ENCODE measurements around the gene TMEM119. TPM values are rescaled to one million over a fixed set of nuclear protein-coding genes. Genes with fewer than 3 reads are reported as not detected.

TMEM119 gene
- total and polyA plus RNA-seq, 9 donors: 0.25 to 12.3 (median 2.0) TPM

- no peaks in the 10 kb centered on the region for H3K27me3 ChIP-seq
- DNase-seq: no peak
- TF ChIP-seq CTCF (IDR thresholded peaks at IDR 0.05) (no peak), POLR2A (IDR thresholded peaks at IDR 0.05) (no peak), EP300 (IDR thresholded peaks at IDR 0.05) (no peak)
- no peak overlapping the region for H3K4me3 ChIP-seq
- 81 to 86% (median 83%) methylated on average over 14 of the region's 14 CpGs for WGBS, 3 donors
- H3K27ac ChIP-seq: no peak overlapping the region
- no peaks in the 10 kb centered on the region for H3K4me1 ChIP-seq (ENCODE audit: insufficient read depth)
- intact Hi-C loops (cut with DNase I): loop anchor here in 3 of 4 donors (2.0 to 5.0 kb wide), 3 partner anchors 50 to 55 kb away; partner anchors contain the start of genes ISCU (in 1 of the 3) and SART3 (in 1 of the 3)
- H3K9me3 ChIP-seq: no peaks in the 10 kb centered on the region
- H3K36me3 ChIP-seq: no peaks in the 10 kb centered on the region
Measured at GRCh38 chr12:108616941-108617858, 19.3 kb upstream of the TMEM119 start.

GRCh38 chr12:108616359-108616758, 18.5 kb upstream of the TMEM119 start:
- intact Hi-C loops (cut with DNase I): loop anchor here in 3 of 4 donors (2.0 to 5.0 kb wide), 3 partner anchors 49 to 54 kb away; partner anchors contain the start of genes ISCU (in 1 of the 3) and SART3 (in 1 of the 3)
- no peak overlapping the region for H3K27ac ChIP-seq
- H3K4me1 ChIP-seq (ENCODE audit: insufficient read depth): no peaks in the 10 kb centered on the region
- H3K27me3 ChIP-seq: no peaks in the 10 kb centered on the region
- 95 to 97% (median 95%) methylated on average over 2 of the region's 2 CpGs for WGBS, 3 donors
- no peak overlapping the region for H3K4me3 ChIP-seq
- no peaks in the 10 kb centered on the region for H3K36me3 ChIP-seq
- no peak for TF ChIP-seq CTCF (IDR thresholded peaks at IDR 0.05)
- TF ChIP-seq EP300 (IDR thresholded peaks at IDR 0.05): no peak
- no peak for TF ChIP-seq POLR2A (IDR thresholded peaks at IDR 0.05)
- no peak for DNase-seq
- H3K9me3 ChIP-seq: no peaks in the 10 kb centered on the region

GRCh38 chr12:108615918-108616317, 18.0 kb upstream of the TMEM119 start:
- Histone ChIP-seq H3K4me1 (ENCODE audit: insufficient read depth) (no peaks in the 10 kb centered on the region), H3K4me3 (no peak overlapping the region), H3K36me3 (no peaks in the 10 kb centered on the region), H3K9me3 (no peaks in the 10 kb centered on the region), H3K27ac (no peak overlapping the region), H3K27me3 (no peaks in the 10 kb centered on the region)
- WGBS, 3 donors: 63 to 75% (median 69%) methylated on average over 1 of the region's 1 CpG
- no peak for DNase-seq
- intact Hi-C loops (cut with DNase I): loop anchor here (2.0 to 5.0 kb wide), 4 partner anchors 43 to 54 kb away; partner anchors contain the start of genes ISCU (in 1 of the 4) and SART3 (in 1 of the 4)
- no peak for TF ChIP-seq EP300 (IDR thresholded peaks at IDR 0.05)
- no peak for TF ChIP-seq CTCF (IDR thresholded peaks at IDR 0.05)

GRCh38 chr12:108614639-108615038, 16.8 kb upstream of the TMEM119 start:
- 93 to 95% (median 95%) methylated on average over 6 of the region's 6 CpGs for WGBS, 3 donors
- Histone ChIP-seq H3K9me3 (no peaks in the 10 kb centered on the region), H3K4me1 (ENCODE audit: insufficient read depth) (peaks cover 5% of the 10 kb centered on the region), H3K36me3 (no peaks in the 10 kb centered on the region), H3K27me3 (no peaks in the 10 kb centered on the region), H3K27ac (no peak overlapping the region), H3K4me3 (no peak overlapping the region)
- intact Hi-C loops (cut with DNase I): loop anchor here in 3 of 4 donors (2.0 to 5.0 kb wide), 3 partner anchors 42 to 52 kb away; partner anchors contain the start of genes ISCU (in 1 of the 3) and SART3 (in 1 of the 3)
- no peak for DNase-seq
- TF ChIP-seq CTCF (IDR thresholded peaks at IDR 0.05): no peak
- no peak for TF ChIP-seq POLR2A (IDR thresholded peaks at IDR 0.05)
- TF ChIP-seq EP300 (IDR thresholded peaks at IDR 0.05): no peak

Data from ovary (tissue), 9 donors.